ENCODE measurements around the gene SRBD1. TPM values are rescaled to one million over a fixed set of nuclear protein-coding genes. Genes with fewer than 3 reads are reported as not detected.

Gene SRBD1, protein sequence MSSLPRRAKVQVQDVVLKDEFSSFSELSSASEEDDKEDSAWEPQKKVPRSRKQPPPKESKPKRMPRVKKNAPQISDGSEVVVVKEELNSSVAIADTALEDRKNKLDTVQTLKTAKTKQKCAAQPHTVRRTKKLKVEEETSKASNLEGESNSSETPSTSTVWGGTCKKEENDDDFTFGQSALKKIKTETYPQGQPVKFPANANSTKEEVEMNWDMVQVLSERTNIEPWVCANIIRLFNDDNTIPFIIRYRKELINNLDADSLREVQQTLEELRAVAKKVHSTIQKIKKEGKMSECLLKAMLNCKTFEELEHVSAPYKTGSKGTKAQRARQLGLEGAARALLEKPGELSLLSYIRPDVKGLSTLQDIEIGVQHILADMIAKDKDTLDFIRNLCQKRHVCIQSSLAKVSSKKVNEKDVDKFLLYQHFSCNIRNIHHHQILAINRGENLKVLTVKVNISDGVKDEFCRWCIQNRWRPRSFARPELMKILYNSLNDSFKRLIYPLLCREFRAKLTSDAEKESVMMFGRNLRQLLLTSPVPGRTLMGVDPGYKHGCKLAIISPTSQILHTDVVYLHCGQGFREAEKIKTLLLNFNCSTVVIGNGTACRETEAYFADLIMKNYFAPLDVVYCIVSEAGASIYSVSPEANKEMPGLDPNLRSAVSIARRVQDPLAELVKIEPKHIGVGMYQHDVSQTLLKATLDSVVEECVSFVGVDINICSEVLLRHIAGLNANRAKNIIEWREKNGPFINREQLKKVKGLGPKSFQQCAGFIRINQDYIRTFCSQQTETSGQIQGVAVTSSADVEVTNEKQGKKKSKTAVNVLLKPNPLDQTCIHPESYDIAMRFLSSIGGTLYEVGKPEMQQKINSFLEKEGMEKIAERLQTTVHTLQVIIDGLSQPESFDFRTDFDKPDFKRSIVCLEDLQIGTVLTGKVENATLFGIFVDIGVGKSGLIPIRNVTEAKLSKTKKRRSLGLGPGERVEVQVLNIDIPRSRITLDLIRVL
- 13.8 and 15.2 TPM in 2 replicates for total RNA-seq
- long read RNA-seq, transcript SRBD1-201 (21 exons, 3,681 nt): major isoform, 63 of 97 reads
- long read RNA-seq, partial matches to known transcripts: 21 of 97 reads
- long read RNA-seq, other reads (novel, unspliced or antisense): 13 of 97 reads

DNA sequence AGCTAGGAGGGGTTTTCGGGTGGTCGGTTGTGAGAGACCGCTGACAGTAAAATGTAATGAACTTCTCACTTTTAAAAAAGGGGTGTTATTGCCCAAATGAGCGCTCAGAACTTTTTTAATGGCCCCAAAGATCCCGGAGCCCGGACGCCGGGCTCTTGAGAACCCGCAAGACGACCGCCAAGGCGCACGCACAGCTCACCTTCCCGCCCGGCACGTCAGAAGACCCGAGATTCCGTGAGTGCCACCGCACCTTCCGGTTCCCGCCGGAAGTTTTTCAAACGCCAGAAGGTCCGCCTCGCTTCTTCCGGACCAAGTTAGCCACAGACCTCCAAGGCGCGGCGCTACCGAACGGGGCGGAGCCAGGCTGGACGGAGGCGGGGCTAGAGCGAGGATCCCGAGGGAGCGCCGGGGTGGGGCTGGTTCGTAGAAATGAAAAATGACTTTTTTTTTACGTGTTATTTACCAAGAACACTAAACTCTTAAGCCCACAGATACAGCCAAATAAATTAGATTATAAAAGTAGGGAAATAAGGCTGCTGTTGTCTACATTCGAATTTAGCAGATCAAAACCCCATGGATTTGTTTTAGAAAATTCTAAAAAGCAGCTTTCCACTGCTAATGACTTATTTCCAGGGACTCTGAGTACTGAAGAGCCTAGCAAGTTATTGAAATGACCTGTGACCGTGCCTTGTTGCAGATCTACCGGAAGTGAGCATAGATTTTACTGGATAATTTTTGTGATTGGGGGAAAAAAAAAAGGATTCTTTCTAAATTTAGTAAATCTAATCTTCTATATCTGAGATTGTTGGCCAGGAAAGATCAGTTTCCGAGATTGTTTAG is at the start of gene SRBD1:
Gene SRBD1 (minus strand): TSS at position 248 of the 840 bp plus-strand sequence. CDS start 5,826 bp downstream, outside the sequence.
- peaks cover 18% of the 10 kb centered on the region for H3K4me1 Mint-ChIP-seq (ENCODE audit: unreplicated experiment)
- H3K36me3 Mint-ChIP-seq (ENCODE audit: unreplicated experiment): no peaks in the 10 kb centered on the region
- no peaks in the 10 kb centered on the region for H3K27me3 Mint-ChIP-seq (ENCODE audit: unreplicated experiment)
- no peaks in the 10 kb centered on the region for H3K9me3 Mint-ChIP-seq (ENCODE audit: unreplicated experiment)
- TF ChIP-seq, protein P1, sequence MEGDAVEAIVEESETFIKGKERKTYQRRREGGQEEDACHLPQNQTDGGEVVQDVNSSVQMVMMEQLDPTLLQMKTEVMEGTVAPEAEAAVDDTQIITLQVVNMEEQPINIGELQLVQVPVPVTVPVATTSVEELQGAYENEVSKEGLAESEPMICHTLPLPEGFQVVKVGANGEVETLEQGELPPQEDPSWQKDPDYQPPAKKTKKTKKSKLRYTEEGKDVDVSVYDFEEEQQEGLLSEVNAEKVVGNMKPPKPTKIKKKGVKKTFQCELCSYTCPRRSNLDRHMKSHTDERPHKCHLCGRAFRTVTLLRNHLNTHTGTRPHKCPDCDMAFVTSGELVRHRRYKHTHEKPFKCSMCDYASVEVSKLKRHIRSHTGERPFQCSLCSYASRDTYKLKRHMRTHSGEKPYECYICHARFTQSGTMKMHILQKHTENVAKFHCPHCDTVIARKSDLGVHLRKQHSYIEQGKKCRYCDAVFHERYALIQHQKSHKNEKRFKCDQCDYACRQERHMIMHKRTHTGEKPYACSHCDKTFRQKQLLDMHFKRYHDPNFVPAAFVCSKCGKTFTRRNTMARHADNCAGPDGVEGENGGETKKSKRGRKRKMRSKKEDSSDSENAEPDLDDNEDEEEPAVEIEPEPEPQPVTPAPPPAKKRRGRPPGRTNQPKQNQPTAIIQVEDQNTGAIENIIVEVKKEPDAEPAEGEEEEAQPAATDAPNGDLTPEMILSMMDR (IDR thresholded peaks at IDR 0.05): no peak
- H3K4me3 Mint-ChIP-seq (ENCODE audit: unreplicated experiment): peak within 1 kb of the TSS; percentile 98
- peak within 1 kb of the TSS; percentile 96 for H3K27ac Mint-ChIP-seq (ENCODE audit: unreplicated experiment)
- DNase-seq (ENCODE audit: extremely low spot score, unreplicated experiment): peak; percentile 96

DNA sequence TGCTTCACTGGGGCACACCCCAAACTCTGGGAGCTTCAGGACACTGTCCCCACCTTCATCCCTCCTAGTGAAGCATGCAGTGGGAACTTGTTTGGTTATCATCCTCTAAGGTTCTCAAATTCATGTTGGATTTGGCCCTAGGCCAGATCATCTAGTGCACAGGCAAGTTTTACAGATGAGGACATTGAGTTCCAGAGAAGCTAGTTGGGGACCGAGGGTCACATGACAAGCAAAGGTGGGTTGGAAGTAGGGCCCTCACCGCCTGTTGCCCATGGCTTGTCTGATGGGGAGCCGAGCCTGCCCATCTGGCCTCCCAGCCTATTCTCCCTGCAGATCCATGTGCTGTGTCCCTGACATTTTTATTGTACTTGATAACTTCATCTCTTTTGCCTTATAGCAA is 43.2 kb upstream of the SRBD1 start:
- H3K4me1 Mint-ChIP-seq (ENCODE audit: unreplicated experiment): peaks cover 29% of the 10 kb centered on the region
- H3K4me3 Mint-ChIP-seq (ENCODE audit: unreplicated experiment): no peak overlapping the region
- no peaks in the 10 kb centered on the region for H3K36me3 Mint-ChIP-seq (ENCODE audit: unreplicated experiment)
- TF ChIP-seq, protein P1 (IDR thresholded peaks at IDR 0.05): no peak
- DNase-seq (ENCODE audit: extremely low spot score, unreplicated experiment): peak; percentile 68
- no peaks in the 10 kb centered on the region for H3K27me3 Mint-ChIP-seq (ENCODE audit: unreplicated experiment)
- H3K9me3 Mint-ChIP-seq (ENCODE audit: unreplicated experiment): no peaks in the 10 kb centered on the region
- H3K27ac Mint-ChIP-seq (ENCODE audit: unreplicated experiment): no peak overlapping the region

DNA sequence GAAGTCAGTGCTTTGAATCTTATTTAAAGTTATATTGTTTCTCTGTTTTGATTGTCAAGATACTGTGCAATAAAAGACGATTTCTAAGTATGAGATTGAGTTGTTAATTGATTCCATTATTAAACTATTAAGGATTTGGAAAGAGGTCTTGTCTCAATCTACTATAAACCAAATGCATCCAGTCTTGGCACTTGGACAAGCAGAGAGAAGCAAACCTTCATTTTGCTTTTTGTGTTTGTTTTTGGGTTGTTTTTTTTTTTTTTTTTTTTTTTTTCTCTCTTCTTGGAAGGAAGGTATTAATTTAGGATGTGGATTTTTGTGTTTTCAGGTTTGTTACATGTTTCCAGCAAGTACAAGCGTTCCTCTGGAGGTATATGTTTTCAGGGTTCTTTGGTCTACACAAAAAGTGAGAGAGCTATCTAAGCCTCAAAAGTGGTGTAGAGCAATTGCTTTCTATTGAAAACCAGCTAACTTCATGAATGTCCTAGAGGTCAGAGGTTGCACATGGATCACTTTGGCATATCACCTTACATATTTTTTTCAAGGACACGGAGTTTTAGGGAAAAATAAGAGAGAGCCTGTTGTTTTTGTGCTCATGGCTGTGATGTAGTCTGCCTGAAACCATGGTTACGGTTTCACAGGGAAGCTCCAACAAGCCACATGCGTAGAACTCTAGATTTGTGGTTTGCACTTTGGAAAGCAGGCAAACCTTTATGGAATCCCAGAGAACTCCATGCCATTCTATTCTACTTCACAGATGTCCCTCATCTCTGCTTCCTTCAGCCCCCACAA is 42.3 kb upstream of the SRBD1 start:
- TF ChIP-seq, protein P1 (IDR thresholded peaks at IDR 0.05): no peak
- Mint-ChIP-seq H3K9me3 (ENCODE audit: unreplicated experiment) (no peaks in the 10 kb centered on the region), H3K4me3 (ENCODE audit: unreplicated experiment) (peak overlapping the region; percentile 83), H3K4me1 (ENCODE audit: unreplicated experiment) (peaks cover 31% of the 10 kb centered on the region), H3K27me3 (ENCODE audit: unreplicated experiment) (no peaks in the 10 kb centered on the region), H3K36me3 (ENCODE audit: unreplicated experiment) (no peaks in the 10 kb centered on the region), H3K27ac (ENCODE audit: unreplicated experiment) (peak overlapping the region; percentile 86)
- no peak for DNase-seq (ENCODE audit: extremely low spot score, unreplicated experiment)

Measured in osteocyte (in vitro differentiated cells).